ENCODE data around the gene CBFB. TPM values are rescaled to one million over a fixed set of nuclear protein-coding genes. Genes with fewer than 3 reads are reported as not detected.

The CBFB gene
- total and polyA plus RNA-seq, 2 of the 4 experiments (the other 2 are of a cell fraction): 44.2 to 48.0 TPM

DNA sequence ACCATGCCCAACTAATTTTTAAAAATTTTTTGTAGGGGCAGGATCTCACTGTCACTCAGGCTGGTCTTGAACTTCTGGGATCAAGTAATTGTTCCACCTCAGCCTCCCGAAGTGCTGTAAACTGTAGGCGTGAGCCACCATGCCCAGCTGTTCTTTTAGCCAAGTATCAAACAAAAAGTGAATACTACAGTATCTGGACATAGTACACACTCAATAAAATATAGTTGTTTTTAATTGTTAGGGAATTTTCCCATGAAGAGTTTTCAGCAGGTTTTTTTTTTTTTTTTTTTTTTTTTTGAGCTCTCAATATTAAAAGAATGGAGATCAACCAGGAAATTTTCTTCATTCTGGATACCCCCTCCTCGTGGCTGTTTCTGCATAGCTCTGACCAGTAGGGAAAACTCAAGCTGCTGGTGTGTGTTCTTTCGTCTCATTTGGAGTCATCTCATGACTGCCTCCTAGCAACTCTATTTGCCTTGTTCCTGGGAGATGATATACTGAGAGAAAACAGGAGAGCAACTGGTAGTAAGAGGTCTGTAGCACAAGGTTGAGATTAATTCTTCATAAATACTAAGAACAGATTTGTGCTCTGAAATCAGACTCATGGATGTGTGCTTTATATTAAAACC lies 64.3 kb downstream of the CBFB start:
- Histone ChIP-seq H2BK20ac (ENCODE audit: low read depth, low read length) (no peak overlapping the region), H2AK5ac (ENCODE audit: low read depth, low read length) (no peak overlapping the region), H3K56ac (ENCODE audit: extremely low read depth, insufficient read depth, low read length) (no peak overlapping the region), H2BK5ac (ENCODE audit: low read depth, low read length, poor library complexity, severe bottlenecking) (no peak overlapping the region), H3K4ac (ENCODE audit: low read depth, low read length) (no peak overlapping the region), H3K9ac (ENCODE audit: low read depth, low read length) (no peak overlapping the region), H3K9me1 (ENCODE audit: insufficient read depth, low read length) (peaks cover 7% of the 10 kb centered on the region), H4K8ac (ENCODE audit: low read depth in 2 of 2, low read length in 2 of 2) (no peak overlapping the region), H3K4me1 (ENCODE audit: control insufficient read depth, insufficient read depth, low read length) (peaks cover 6% of the 10 kb centered on the region), H4K20me1 (ENCODE audit: insufficient read depth, low read length) (peaks cover 8% of the 10 kb centered on the region), H3K4me3 (ENCODE audit: insufficient read depth, low read depth, low read length) (no peak overlapping the region), H3K18ac (ENCODE audit: low read depth, low read length) (no peak overlapping the region), H4K91ac (ENCODE audit: insufficient read depth, low read depth, low read length) (no peak overlapping the region), H3K9me3 (ENCODE audit: control insufficient read depth, insufficient read depth, low read length) (no peaks in the 10 kb centered on the region), H2AK9ac (replicated peaks; ENCODE audit: low read depth, low read length, poor library complexity) (no peak overlapping the region), H2BK120ac (ENCODE audit: low read depth, low read length) (no peak overlapping the region), H3K79me1 (ENCODE audit: low read depth in 1 of 2, low read length in 2 of 2) (peaks cover 29 to 42% of the 10 kb centered on the region in 2 experiments), H3K14ac (replicated peaks; ENCODE audit: low read depth, low read length) (no peak overlapping the region), H3K27me3 (ENCODE audit: control insufficient read depth, insufficient read depth, low read length) (no peaks in the 10 kb centered on the region), H3K36me3 (ENCODE audit: control insufficient read depth, insufficient read depth, low read length) (peaks cover 2% of the 10 kb centered on the region; the same call in 1 of the 2 replicates), H3K23ac (ENCODE audit: low read depth, low read length) (no peak overlapping the region), H3K4me2 (ENCODE audit: low read depth, low read length) (no peak overlapping the region), H2BK15ac (ENCODE audit: low read depth, low read length) (no peak overlapping the region), H2AFZ (replicated peaks; ENCODE audit: low read length, poor library complexity) (no peak overlapping the region), H3K27ac (ENCODE audit: insufficient read depth, low read length) (no peak overlapping the region; the same call in 1 of the 2 replicates), H4K5ac (ENCODE audit: low read depth, low read length) (no peak overlapping the region)
- in situ Hi-C loops (cut with MboI; ENCODE audit: low sequenced_read_pairs): no loop called here
- WGBS, 2 experiments (ENCODE audit: extremely low coverage in 2 of 2, insufficient read length in 1 of 2): no CpG with 5 or more reads among the region's 4 CpGs
- intact Hi-C loops (cut with micrococcal nuclease): loop anchor here (5.0 kb wide), 1 partner anchor 61 kb away; no protein-coding TSS in a partner anchor
- ATAC-seq (ENCODE audit: low read depth) (no peak), DNase-seq (no peak)
- no peak for TF ChIP-seq MXI1 (IDR thresholded peaks at IDR 0.05; ENCODE audit: borderline replicate concordance, low read depth, low read length)
- TF ChIP-seq RCOR1 (IDR thresholded peaks at IDR 0.05; ENCODE audit: insufficient replicate concordance, low read length): no peak
- no peak for TF ChIP-seq MAZ (IDR thresholded peaks at IDR 0.05; ENCODE audit: borderline replicate concordance, low read depth, low read length)
- TF ChIP-seq MAFK (IDR thresholded peaks at IDR 0.05; ENCODE audit: low read depth, low read length): no peak
- no peak for TF ChIP-seq CEBPB (IDR thresholded peaks at IDR 0.05; ENCODE audit: low read depth, low read length)
- TF ChIP-seq CHD1 (IDR thresholded peaks at IDR 0.05; ENCODE audit: low read depth, low read length): no peak
- TF ChIP-seq, protein P1, sequence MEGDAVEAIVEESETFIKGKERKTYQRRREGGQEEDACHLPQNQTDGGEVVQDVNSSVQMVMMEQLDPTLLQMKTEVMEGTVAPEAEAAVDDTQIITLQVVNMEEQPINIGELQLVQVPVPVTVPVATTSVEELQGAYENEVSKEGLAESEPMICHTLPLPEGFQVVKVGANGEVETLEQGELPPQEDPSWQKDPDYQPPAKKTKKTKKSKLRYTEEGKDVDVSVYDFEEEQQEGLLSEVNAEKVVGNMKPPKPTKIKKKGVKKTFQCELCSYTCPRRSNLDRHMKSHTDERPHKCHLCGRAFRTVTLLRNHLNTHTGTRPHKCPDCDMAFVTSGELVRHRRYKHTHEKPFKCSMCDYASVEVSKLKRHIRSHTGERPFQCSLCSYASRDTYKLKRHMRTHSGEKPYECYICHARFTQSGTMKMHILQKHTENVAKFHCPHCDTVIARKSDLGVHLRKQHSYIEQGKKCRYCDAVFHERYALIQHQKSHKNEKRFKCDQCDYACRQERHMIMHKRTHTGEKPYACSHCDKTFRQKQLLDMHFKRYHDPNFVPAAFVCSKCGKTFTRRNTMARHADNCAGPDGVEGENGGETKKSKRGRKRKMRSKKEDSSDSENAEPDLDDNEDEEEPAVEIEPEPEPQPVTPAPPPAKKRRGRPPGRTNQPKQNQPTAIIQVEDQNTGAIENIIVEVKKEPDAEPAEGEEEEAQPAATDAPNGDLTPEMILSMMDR (conservative IDR thresholded peaks at IDR 0.05; ENCODE audit: low read depth, low read length): no peak
- TF ChIP-seq, protein P2, sequence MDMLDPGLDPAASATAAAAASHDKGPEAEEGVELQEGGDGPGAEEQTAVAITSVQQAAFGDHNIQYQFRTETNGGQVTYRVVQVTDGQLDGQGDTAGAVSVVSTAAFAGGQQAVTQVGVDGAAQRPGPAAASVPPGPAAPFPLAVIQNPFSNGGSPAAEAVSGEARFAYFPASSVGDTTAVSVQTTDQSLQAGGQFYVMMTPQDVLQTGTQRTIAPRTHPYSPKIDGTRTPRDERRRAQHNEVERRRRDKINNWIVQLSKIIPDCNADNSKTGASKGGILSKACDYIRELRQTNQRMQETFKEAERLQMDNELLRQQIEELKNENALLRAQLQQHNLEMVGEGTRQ (IDR thresholded peaks at IDR 0.05; ENCODE audit: low read depth, low read length): no peak
- TF ChIP-seq RAD21 (IDR thresholded peaks at IDR 0.05; ENCODE audit: low read length): no peak
- TF ChIP-seq SMC3 (IDR thresholded peaks at IDR 0.05; ENCODE audit: low read depth, low read length): no peak
- TF ChIP-seq FOS (IDR thresholded peaks at IDR 0.05; ENCODE audit: low read depth, low read length): no peak
- BruUV-seq (replicated peaks): no TSS peak
- CTCF ChIA-PET: interaction anchor here (0.6 kb wide), 1 partner anchor 1796 kb away, joined by 4 read pairs; no protein-coding TSS in a partner anchor
- POLR2A ChIA-PET (ENCODE audit: unreplicated experiment): interaction anchor here (0.6 kb wide), 1 partner anchor 168 kb away, joined by 3 read pairs; no protein-coding TSS in a partner anchor
- dilution Hi-C loops (cut with HindIII; ENCODE audit: low sequenced_read_pairs, unreplicated experiment): no loop called here

Data from IMR-90 (cell line).